Measurements from ENCODE around the gene FAM3A.
A peak's percentile ranks its signal among the peaks of the same experiment; 100 is the strongest.

FAM3A gene

DNA sequence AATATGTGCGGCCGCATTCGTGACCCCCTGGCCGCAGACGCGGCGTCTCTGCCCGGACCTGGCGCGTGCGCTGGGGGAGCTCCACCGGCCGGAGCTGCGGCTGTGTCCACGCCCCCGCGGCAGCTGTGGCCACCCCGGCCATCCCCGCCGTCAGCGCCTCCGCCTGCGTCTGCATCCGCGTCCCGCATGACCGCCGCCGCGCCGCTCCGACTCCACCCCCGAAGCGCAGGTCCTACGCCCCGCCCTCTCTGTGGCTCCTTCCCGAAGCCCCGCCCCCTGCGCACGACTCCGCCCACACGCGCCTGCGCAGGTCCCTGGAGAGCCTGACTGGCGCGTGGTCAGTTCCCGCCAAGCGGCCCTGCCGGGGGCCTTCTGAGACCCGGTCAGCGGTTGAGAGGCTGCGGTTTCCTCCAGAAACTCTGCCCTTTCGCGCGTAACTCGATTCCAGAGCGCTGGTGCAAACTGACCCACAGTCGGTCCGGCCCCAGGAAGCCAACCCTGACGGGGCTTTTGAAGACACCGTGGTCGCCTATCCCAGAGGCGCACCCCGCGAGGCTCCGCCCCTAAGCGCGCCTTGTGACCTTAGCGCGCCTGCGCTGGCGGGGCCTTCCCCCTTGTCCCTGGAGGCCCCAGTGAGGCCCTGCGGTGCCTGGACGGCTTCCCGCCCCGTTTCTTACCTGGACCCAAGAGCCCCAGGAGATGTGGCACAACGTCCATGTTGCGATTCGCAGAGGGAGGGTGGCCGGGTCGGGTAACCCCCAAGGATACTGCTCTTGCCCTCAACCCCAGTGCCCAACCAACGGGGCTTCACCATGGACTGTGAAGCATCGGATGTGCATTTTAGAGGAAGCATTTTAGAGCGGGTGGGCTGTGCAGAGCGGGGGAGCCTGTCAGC, 37.1 kb downstream of the FAM3A start, which contains the start of gene LAGE3:
TSS of gene LAGE3 (minus strand) at position 554 of the 895 bp plus-strand sequence. CDS start at position 188, 366 bp downstream.
- peak; percentile 93 for DNase-seq (ENCODE audit: low spot score)

DNA sequence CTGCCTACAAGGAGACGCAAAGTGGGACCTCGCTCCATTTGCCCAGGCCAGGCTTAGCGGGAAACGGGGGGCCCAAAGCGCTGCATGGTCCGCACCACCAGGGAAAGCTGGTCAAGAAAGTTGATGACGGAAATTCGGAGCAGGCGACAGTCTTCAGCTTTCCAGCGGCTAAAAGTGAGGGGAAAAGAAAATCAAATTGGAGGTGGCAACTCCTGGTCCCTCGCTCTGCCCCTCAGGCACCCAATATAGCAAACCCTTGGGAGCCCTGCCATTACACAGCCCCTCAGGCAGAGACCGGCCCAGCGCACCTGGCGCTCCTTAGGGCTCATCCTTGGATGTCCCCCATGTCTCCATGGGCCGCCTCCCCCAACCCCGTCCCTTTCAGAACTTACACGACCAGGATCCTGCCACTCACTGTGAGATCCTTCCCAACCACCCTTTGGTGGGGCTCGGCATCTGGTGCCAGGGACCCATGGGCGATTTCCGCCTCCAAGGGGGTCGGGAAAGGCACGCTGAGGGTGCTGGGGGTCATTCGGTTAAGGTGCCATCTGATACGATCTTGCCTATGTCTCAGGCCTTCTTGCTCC, 38.0 kb downstream of the FAM3A start:
- no peak for DNase-seq (ENCODE audit: low spot score)

DNA sequence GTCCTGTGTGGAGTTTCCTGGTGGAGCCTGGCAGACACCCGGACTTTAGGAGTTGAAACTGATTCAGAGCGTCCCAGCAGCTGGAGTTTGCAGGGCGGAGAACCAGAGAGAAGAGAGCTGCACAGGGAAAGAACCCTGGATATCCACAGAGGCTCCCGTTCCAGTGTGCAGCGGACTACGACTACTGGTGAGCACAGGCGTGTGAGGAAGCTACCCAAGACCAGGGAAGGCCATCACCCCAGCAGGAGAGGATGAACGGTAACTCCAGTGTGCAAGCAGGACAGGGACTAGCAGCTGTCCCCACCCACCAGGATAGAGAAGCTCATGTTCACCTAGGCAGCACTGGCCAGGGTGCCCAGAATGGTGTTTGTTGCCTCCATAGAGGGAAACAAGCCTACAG, 39.2 kb downstream of the FAM3A start:
- no peak for DNase-seq (ENCODE audit: low spot score)

GRCh38 chrX:154473683-154474082, 42.3 kb downstream of the FAM3A start:
- DNase-seq (ENCODE audit: low spot score): no peak

DNA sequence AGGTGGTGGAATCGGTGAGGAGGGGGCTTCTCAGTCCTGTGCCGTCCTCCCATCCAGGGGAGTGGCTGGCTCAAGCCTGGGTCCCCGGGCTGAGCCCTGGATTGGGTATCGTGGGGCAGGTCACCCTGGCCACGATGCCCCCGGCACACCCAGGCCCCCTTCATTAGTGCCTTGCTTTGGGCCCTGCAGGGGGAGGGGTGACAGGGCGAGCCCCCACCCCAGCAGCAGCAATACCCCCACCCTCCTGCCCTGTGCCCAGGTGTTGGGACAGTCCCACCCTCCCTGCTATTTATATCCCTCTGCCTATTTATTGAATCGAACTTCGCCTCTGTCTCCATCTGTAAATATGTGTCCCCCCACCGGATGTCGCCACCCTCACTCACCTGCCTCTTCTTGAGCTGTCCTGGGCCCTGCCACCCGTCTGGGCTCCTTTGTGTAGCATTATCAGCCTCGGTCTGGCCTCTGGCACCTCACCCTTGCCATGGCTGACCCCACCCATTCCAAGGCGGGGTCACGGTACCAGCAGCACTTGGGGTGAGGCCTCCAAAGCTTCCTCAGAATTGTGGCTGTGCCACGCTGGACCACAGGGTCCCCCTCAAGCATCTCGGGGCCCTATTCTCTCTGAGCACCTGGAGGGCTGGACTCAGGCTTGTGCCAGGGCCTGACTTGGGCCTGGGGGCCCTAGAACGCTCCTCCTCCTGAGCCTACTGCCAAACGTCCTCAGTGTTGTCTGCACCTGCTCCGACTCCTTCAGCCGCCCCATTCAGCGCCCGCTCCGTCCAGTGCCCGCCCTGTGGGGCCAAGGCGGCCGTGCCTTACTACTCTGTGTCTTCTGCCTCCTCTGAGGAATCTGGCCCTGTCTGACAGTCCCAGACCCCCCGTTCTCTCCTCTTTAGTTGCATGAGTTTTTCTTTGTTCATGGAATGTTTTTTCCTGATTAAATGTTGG, 43.1 kb downstream of the FAM3A start:
- no peak for DNase-seq (ENCODE audit: low spot score)

- no peak for DNase-seq (ENCODE audit: low spot score)
Observed at GRCh38 chrX:154471839-154472684, 44.0 kb downstream of the FAM3A start.

GRCh38 chrX:154470914-154471568, 45.0 kb downstream of the FAM3A start:
- no peak for DNase-seq (ENCODE audit: low spot score)

DNA sequence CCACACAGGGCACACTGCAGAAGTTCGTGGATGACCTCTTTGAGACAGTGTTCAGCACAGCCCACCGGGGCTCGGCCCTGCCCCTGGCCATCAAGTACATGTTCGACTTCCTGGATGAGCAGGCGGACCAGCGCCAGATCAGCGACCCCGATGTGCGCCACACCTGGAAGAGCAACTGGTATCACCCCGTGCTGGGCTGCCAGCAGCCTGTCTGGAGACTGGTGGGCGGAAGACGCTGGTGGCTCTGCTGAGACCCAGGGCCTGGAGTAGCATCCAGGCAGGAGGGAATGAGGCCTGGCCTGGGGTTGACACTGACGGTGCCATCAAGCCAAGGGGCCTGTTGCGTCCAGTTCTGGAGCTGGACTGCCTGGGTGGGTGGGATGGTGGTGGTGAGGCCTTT, 45.6 kb downstream of the FAM3A start:
- DNase-seq (ENCODE audit: low spot score): no peak

DNA sequence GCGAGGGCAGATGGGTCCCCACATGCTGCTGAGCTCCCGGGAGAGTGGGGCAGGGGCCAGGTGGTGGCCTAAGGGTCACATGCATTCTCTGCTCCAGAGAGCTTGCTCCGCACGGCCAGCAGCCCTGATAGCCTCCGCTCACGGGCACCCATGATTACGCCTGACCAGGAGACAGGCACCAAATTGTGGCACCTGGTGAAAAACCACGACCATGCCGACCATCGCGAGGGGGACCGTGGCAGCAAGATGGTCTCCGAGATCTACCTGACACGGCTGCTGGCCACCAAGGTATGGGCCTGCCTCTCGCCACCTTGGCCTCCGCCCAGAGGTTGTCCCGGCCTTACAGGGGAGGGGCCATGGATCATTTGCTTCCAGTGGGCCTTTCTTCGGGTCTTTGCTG, 46.2 kb downstream of the FAM3A start:
- DNase-seq (ENCODE audit: low spot score): no peak

GRCh38 chrX:154469114-154469513, 46.9 kb downstream of the FAM3A start:
- no peak for DNase-seq (ENCODE audit: low spot score)

GRCh38 chrX:154468217-154468616, 47.8 kb downstream of the FAM3A start:
- no peak for DNase-seq (ENCODE audit: low spot score)

DNA sequence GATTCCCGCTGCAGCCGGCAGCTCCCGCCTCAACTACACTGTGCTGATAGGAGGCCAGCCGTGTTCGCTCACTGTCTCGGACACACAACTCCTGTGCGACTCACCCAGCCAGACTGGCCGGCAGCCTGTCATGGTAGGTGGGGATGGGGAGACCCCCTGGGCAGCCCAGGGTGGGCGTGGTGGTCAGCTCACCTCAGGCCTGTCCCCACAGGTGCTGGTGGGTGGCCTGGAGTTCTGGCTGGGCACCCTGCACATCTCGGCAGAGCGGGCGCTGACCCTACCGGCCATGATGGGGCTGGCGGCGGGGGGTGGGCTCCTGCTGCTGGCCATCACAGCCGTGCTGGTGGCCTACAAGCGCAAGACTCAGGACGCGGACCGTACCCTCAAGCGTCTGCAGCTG, 48.5 kb downstream of the FAM3A start:
- DNase-seq (ENCODE audit: low spot score): no peak

DNA sequence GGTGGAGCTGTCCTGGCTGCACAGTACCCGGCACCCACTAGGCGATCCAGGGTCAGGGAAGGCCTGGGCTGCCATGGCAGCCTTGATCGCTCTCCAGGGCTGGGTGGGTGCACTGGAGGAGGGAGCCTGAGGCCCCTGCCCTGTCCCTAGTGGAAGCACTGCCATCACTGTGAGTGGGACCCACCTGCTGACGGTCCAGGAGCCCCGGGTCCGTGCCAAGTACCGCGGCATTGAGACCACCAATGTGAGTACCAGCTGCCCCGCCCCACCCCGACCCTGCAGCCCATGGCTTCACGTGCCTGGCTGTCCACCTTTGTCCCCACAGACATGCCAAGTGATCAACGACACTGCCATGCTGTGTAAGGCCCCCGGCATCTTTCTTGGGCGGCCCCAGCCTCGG, 49.1 kb downstream of the FAM3A start:
- no peak for DNase-seq (ENCODE audit: low spot score)

DNA sequence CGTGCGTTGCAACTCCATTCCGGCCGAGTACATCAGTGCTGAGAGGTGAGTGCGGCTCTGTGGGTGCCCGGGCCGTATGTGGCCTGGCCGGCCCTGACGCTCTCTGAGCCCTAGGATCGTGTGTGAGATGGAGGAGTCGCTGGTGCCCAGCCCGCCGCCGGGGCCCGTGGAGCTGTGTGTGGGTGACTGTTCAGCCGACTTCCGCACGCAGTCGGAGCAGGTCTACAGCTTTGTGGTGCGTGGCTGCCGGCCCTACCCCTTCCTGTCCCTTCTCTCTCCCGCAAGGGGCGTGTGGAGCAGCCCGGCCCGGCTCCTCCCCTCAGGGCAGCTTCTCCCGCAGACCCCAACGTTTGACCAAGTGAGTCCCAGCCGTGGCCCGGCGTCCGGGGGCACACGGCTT, 50.0 kb downstream of the FAM3A start:
- DNase-seq (ENCODE audit: low spot score): no peak

DNA sequence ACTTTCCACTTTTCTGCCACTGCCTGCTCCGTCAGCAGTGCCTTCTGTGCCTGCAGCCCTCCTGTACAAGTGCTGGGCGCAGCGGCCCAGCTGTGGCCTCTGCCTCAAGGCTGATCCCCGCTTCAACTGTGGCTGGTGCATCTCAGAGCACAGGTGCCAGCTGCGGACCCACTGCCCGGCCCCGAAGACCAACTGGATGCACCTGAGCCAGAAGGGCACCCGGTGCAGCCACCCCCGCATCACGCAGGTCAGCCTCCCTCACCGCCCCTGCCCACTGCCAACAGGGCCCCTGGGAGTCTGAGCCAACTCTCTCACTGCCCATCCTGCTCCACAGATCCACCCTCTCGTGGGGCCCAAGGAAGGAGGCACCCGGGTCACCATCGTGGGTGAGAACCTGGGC, 50.4 kb downstream of the FAM3A start:
- no peak for DNase-seq (ENCODE audit: low spot score)

- no peak for DNase-seq (ENCODE audit: low spot score)
Observed at GRCh38 chrX:154464806-154465365, 51.1 kb downstream of the FAM3A start.

GRCh38 chrX:154463611-154464220, 52.3 kb downstream of the FAM3A start:
- DNase-seq (ENCODE audit: low spot score): no peak

GRCh38 chrX:154462396-154462795, 53.6 kb downstream of the FAM3A start:
- no peak for DNase-seq (ENCODE audit: low spot score)

DNA sequence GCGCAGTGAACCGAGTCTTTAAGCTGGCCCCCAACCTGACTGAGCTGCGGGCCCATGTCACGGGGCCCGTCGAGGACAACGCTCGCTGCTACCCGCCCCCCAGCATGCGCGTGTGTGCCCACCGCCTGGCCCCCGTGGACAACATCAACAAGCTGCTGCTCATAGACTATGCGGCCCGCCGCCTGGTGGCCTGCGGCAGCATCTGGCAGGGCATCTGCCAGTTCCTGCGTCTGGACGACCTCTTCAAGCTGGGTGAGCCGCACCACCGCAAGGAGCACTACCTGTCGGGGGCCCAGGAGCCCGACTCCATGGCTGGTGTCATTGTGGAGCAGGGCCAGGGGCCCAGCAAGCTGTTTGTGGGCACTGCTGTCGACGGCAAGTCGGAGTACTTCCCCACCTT, 55.7 kb downstream of the FAM3A start:
- no peak for DNase-seq (ENCODE audit: low spot score)

GRCh38 chrX:154459832-154460231, 56.2 kb downstream of the FAM3A start:
- no peak for DNase-seq (ENCODE audit: low spot score)
